Measurements from ENCODE around the gene AIFM3.
"Not testable (repeated sequence)": the region's sequence is repeated elsewhere in the genome, so short reads cannot be mapped to it uniquely, and the experiment has no call there.

The AIFM3 gene

DNA sequence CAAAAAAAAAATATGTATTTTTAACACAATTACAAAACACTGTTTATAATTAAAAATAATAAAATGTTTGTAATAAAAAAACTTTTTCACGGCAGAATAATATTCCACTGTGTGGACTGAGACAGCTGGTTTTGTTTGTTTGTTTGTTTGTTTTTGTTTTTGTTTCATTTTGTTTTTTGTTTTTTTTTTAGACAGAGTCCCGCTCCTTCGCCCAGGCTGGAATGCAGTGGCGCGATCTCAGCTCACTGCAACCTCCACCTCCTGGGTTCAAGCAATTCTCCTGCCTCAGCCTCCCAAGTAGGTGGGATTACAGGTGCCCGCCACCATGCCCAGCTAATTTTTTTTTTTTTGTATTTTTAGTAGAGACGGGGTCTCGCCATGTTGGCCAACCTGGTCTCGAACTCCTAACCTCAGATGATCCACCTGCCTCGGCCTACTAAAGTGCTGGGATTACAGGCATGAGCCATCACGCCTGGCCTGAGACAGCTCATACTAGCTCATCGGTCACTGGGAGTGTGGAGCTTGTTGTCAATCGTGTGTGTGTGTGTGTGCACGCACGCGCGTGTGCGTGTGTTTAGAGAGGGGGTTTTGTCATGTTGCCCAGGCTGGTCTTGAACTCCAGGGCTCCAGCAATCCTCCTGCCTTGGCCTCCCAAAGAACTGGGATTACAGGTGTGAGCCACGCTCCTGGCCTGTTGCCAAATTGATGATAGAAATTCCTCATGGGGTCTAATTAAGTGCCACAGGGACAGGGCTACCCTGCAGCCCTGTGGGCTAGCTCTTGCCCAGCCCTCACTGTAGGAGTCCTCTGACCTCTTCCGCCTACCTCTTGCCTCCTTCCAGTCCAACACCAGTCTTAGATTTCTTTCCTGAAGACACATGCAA is 7.2 kb upstream of the AIFM3 start:
- no peak for DNase-seq

DNA sequence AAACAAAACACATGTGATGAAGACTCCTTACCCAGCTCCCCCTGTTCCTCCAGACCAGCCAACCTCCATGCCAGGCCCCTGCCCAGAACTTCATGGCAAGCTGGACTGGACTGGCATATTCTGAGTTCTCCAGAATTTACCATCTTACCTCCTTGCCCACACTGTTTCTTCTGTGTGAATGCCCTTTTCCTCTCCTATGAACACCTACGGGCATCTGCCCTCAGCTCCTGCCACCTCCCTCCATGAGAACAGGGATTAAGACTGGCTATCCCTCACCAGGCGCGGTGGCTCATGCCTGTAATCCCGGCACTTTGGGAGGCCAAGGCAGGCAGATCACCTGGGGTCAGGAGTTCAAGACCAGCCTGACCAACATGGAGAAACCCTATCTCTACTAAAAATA is 6.4 kb upstream of the AIFM3 start:
- no peak for DNase-seq

DNA sequence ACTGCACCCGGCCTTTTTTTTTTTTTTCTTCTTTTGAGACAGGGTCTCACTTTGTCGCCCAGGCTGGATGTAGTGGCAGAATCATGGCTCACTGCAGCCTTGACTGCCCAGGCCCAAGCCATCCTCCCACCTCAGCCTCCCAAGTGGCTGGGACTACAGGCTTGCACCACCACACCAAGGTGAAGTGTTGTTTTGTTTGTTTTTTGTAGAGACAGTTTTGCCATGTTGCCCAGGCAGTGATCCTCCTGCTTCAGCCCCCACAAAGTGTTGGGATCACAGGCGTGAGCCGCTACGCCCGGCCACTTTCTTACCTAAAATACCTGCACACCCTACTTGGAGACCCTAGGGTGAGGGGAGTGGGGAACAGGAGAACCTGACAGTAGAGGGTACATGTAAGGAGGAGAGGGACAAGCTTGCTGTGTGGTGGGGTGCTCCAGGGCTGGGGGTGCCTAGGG is 4.5 kb upstream of the AIFM3 start:
- DNase-seq, result no peak

- no peak for DNase-seq
Measured at GRCh38 chr22:20963201-20964052, 3.6 kb upstream of the AIFM3 start.

DNA sequence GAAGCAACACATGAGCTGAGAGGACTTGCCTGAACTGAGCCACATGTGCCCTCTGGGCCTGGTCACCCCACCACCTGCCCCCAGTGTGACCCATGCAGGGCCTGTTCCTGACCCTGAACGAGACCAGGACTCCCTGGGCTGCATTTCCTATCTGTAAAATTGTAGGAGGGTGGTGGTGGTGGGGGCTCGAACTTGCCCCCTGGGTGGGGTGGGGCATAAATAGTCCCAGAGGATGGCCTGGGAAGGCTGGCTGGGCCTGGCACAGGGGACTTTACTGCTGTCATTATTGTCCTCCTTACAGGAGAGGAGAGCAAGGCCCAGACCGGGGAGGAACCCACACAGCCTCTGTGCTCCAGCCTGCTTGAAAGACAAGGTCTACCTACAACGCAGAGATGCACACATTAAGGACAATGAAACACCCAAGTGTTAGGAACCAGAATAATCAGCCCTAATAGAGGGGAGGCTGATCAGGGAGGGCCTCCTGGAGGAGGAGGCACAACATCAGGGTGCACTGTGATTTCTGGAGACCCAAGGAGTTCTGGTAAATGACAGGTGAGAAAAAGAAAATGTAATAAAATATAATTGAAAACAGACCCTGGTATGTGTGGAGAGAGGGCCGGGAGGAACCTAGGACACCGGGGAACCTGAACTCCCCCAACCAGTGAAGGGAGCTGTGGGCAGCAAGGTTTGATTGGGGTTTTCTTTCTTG is 2.8 kb upstream of the AIFM3 start:
- no peak for DNase-seq

DNA sequence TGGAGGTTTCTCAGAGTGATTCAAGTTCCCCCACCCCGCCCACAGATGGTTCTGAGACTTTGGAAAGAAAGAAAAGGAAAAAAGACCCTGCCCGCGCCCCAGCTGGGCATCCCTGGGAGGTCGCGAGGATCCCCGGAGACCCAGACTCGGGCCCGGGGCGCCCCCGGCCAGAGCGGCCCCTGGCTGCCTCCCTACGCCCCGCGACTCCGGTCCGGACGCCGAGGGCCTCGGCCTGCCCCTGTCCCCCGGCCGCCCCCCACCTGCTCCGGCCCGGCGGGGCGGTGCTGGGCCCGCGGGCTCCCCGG is 2.3 kb upstream of the AIFM3 start:
- no peak for DNase-seq

GRCh38 chr22:20965104-20965887 is 1.8 kb upstream of the AIFM3 start:
- no peak for DNase-seq

DNA sequence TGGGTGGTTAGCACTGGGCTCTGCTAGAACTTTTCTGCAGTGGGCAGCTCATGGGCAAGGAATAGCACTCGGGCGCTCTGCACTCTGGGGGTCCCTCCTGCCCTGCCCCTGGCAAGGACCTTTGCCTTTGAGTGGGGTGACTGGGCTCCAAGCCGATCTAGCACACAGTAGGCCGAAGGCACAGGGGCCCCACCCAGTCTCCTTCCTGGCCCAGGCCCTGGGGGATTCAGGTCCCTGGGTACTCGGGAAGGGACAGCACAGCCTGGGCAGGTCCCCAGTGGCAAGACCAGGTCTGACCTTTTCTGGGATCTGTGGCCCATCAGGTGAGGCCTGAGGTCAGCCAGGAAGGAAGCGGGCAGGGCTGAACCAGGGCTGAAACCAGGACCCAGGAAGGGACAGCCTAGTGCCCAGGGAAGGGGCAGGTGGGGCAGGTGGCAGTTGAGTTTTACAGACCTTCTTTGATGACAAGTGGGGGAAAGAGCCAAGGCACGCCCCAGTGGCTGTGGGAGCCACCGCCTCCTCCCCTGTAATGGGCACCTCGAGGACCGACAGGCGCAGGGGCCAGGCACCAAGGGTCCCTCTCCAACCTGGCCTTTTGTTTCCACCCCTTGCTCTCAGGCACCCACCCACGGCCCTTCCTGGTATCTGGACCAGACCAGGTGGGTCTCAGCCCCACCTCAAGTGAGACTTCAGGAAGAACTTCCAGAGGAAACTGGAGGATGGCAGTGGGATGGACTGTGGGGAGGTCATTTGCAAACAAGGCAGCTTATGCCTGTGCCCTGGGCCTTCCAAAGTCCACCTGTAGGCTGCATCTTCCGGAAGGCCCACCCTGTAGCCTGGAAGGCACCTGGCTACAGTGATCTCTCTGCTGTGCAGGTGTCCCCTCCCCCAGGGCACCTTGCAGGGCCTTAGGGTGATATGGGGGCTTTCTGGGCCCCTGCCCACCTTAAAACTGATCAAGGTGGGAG is 883 bp upstream of the AIFM3 start:
- DNase-seq, result no peak

DNA sequence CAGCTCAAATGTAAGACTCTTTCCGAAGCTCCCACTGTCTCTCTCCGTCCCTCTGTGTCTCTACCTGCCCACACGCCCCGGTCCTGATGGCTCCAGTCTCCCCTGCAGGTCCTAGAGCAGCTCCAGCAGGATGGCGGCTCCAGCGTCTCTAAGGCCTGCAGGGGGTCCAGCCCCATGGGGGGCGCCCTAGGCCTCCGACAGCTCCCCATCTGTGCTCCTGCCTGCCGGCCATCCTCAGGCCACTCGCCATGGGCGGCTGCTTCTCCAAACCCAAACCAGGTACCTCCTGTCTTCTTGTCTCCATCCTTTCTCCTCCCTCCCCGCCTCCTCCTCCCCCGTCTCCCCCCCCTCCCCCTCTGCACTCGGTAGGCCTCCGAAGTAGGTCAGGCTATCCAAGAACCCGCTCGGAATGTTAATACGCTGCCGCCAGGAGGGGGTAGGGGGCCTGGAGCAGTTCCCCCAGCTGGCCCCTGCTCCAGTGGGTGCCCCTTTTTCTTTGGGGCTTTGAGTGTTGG is 699 bp downstream of the AIFM3 start:
- no peak for DNase-seq

DNA sequence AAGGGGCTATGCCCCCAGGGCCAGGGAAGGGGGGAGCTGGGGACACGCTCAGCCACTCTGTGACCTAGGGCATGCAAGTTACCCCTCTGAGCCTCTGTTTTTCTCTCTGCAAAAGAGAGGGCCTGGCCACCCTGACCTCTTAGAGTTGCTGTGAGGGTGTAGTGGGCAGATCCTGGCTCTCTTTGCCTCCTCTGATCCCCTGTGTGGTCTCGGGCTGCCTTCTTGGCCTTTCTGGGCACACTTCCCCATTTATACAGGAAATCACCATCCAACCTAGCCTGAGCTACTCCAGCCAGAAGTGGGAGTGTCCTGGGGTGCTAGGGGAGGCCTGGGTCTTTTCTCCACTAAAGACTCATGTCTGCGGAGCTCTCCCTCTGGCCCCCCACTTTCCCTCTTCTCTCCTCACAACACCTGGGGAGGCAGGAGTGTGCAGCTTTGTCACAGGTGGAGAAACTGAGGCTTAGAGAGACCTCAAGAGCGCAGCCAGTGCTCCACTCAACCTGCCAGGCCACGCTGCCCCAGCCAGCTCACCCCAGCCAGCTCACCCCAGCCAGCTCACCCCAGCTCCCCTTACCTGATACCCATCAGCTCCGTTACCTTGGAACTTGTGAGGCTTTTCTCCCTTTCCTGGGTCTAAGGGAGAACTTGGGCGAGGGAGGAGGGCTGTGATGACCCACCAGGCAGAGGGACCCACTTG is 1.4 kb downstream of the AIFM3 start:
- no peak for DNase-seq

DNA sequence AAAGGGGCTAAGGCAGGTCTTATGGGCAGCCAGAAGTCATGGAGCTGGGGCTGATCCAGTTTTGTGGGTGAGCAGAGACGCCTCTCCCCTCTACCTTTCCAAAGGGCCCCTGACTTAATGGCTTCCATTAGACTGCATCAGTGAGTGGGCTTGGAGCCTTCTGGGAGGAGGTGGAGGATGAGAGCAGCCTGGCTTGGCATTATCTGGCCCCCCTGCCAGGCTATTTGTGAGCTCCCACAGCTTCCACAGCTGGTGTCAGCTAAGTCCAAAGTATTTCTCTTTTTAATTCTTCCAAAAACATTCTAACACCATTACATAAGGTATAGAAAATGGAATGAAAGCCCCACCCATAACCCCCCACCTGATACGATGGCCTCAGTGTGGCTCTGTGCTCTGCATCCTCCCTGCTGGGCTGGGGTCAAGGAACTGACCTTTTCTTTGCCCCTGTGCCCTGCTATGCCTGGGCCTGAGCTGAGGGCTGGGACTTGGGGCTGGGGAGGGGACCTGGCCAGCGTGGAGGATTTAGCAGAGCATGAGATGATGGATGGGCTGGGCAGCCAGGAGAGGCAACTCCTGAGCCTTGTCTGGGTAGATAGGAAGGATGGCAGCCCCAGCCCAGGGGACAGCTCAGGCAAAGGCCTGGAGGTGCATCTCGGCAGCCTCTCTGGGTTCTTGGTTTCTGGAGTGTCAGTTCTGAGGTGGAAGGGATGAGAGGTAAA is 4.0 kb downstream of the AIFM3 start:
- DNase-seq, result no peak

DNA sequence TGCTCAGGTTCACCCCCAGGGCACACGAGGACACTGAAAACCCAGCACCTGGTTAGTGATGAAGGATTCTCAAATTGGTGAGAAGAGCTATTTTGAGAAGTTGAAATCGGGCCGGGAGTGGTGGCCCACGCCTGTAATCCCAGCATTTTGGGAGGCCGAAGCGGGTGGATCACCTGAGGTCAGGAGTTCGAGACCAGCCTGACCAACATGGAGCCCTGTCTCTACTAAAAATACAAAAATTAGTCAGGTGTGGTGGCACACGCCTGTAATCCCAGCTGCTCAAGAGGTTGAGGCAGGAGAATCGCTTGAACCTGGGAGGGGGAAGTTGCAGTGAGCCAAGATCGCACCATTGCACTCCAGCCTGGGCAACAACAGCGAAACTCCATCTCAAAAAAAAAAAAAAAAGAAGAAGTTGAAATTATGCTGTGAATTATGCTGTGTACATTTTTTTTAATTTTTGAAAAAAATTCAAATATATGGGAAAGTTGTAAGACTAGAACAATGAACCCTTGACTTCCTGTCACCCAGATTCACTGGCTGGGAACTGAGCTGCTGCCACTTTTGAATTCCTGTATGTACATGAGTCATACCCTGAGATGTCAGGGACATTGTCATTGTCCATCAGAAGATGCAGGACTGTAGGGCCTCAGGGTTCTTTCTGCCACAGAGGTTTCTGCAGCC is 5.1 kb downstream of the AIFM3 start:
- not testable (repeated sequence) for DNase-seq

DNA sequence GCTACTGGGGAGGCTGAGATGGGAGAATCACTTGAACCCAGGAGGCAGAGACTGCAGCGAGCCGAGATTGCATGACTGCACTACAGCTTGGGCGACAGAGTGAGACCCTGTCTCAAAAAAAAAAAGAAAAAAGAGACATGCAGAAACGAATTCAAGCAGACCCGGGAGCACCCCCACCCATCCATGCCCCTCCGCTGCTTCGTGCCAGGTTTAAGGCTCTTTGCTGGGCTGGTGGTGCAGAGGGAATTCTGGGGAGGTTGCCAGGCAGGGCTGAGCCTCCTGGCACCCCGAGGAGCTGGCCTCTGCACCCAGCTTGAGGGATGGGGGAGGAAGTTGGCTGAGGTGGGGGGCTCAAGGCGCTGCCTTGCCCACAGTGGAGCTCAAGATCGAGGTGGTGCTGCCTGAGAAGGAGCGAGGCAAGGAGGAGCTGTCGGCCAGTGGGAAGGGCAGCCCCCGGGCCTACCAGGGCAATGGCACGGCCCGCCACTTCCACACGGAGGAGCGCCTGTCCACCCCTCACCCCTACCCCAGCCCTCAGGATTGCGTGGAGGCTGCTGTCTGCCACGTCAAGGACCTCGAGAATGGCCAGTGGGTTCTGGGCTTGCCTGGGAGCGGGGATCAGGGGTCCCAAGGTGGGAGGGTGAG is 6.0 kb downstream of the AIFM3 start:
- no peak for DNase-seq

DNA sequence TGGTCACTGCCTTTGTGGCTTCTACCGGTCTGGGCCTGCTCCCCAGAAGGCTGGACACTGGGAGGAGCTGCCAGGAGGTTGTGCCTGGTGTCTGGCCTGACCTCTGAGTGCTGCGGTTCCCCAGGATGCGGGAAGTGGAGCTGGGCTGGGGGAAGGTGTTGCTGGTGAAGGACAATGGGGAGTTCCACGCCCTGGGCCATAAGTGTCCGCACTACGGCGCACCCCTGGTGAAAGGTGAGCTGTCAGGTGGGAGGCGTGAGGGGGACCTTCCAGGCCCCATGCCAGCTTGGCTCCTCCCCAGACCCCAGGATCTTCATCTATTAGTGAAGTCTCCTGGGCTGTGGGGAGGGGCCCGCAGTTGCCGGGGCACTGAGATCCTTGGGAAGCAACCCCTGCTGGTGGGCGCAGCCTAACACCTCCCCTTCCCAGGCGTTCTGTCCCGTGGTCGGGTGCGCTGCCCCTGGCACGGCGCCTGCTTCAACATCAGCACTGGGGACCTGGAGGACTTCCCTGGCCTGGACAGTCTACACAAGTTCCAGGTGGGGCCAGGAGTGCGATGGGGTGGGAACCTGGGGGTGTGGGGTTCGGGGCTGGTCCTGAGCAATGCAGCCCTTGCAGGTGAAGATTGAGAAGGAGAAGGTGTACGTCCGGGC is 6.7 kb downstream of the AIFM3 start:
- DNase-seq, result no peak

GRCh38 chr22:20974336-20974955 is 7.4 kb downstream of the AIFM3 start:
- DNase-seq, result no peak

DNA sequence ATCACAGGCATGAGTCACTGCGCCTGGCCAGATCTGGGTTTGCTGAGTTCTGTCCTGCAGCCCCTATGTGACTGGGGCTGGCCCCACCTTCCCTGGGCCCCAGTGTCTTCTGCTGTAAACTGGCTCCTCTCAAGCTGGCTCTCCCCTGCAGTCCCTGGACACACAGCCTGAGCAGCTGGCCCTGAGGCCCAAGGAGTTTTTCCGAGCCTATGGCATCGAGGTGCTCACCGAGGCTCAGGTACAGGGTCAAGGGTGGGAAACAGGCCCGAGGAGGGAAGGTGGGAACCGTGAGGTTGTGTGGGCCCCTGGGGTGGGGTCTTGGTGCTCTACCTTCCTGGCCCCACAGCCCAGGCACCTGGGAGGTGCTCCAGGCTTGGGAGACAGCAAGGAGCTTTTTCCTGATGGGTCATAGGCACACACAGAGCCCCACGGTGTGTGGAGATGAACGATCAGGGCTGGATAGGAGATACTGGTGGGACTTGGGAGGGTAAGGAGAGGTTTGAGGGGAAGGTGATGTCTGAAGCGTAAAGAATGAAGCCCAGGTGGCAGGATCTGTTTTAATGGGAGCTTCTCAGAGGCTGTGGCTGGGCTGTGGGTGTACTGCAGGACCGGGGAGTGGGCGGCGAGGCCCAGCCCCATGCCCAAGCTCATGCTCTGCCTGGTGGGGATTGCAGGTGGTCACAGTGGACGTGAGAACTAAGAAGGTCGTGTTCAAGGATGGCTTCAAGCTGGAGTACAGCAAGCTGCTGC is 8.7 kb downstream of the AIFM3 start:
- no peak for DNase-seq

Measured in SHP77 (cell line).